Motor neuron (in vitro differentiated cells): ENCODE measurements around the gene CNDP1. TPM values are rescaled to one million over a fixed set of nuclear protein-coding genes. Genes with fewer than 3 reads are reported as not detected.

Experiments
- ATAC-seq, 8 experiments: fragments of 200-7000 bp; cut with Tn5 transposase; replicated peaks in 6 of 8; 2 replicates each; pipeline ENCODE4 v1.8.0; 2021; ENCODE audit warnings: mild to moderate bottlenecking in 8 of 8, moderate library complexity in 8 of 8
- H3K27ac ChIP-seq, 2 donors: fragments of 250-450 bp; sonication (Bioruptor Pico); 2 replicates each; pipeline ENCODE4 v1.9.0; 2021; ENCODE audit warnings: antibody characterized with exemption in 2 of 2, mild to moderate bottlenecking in 2 of 2, moderate library complexity in 1 of 2
- H3K4me1 ChIP-seq, 2 donors: fragments of 250-450 bp; sonication (Bioruptor Pico); replicated peaks in 1 of 2; 2 replicates each; pipeline ENCODE4 v1.6.1; 2021; ENCODE audit warnings: antibody characterized with exemption in 2 of 2, mild to moderate bottlenecking in 2 of 2, moderate library complexity in 1 of 2
- H3K4me3 ChIP-seq, 5 donors: fragments of 250-450 bp; sonication (Bioruptor Pico); 2 replicates each; pipeline ENCODE4 v1.9.0; 2021; ENCODE audit warnings: antibody characterized with exemption in 5 of 5, mild to moderate bottlenecking in 5 of 5, moderate library complexity in 4 of 5
- WGBS, 10 experiments: fragments of 450-650 bp; shearing (Covaris generic); methylation state at CpG; one replicate each; pipeline ENCODE4 v1.0.0; 2022; 5-methylcytosine and 5-hydroxymethylcytosine counted together
- in situ Hi-C, 9 experiments: fragments of 400-800 bp; cut with MboI; loops; one replicate each; pipeline ENCODE4 v1.15.0; 2021; ENCODE audit warnings: low sequenced_read_pairs in 9 of 9, low pct_unique_long_range_greater_than_20kb in 2 of 9; ENCODE audit not compliant: unreplicated experiment in 9 of 9
- total RNA-seq, 8 experiments: library from RNA; unstranded; fragments of 300-600 nt; gene quantifications; 2 replicates each; pipeline versions ENCODE4 v1.2.3 to v1.2.4, GENCODE V29; 2022

Gene CNDP1
- total RNA-seq = under 1 TPM in 7 of 8 experiments, not detected in 1; 0.08 to 0.57 (median 0.20) TPM

- 20 to 100% (median 75%) methylated on average over 1 to 14 of the region's 21 CpGs for WGBS, 10 experiments
- no peak within 1 kb of the TSS for H3K27ac ChIP-seq
- H3K4me3 ChIP-seq = no peak within 1 kb of the TSS
- in situ Hi-C loops = no loop called here
- H3K4me1 ChIP-seq = no peaks in the 10 kb centered on the region
- no peak for ATAC-seq
These were observed at the start of gene CNDP1 for GRCh38 chr18:74534150-74534969. Gene CNDP1 (plus strand): TSS chr18:74534500. CDS start chr18:74534668, 168 bp downstream.

GRCh38 chr18:74486119-74486849, 48.0 kb upstream of the CNDP1 start:
- peak in 5 of 8 experiments; percentile 32 to 88 (median 62) for ATAC-seq
- Histone ChIP-seq H3K27ac (no peak overlapping the region), H3K4me1 (peaks cover 0 to 14% of the 10 kb centered on the region in 2 donors), H3K4me3 (no peak overlapping the region)
- in situ Hi-C loops = loop anchor here in 4 of 9 experiments (25.0 kb wide), 2 partner anchors 124 to 299 kb away; no protein-coding TSS in a partner anchor
- WGBS, 10 experiments = 14 to 100% (median 62%) methylated on average over 1 to 6 of the region's 15 CpGs; no CpG with 5 or more reads in 3 of the 10 experiments

- no peak for ATAC-seq
- WGBS, 10 experiments = 40 to 100% (median 95%) methylated on average over 1 to 4 of the region's 8 CpGs; no CpG with 5 or more reads in 5 of the 10 experiments
- no peak overlapping the region for H3K27ac ChIP-seq
- in situ Hi-C loops = loop anchor here in 4 of 9 experiments (25.0 kb wide), 2 partner anchors 126 to 301 kb away; no protein-coding TSS in a partner anchor
- H3K4me3 ChIP-seq = no peak overlapping the region
- H3K4me1 ChIP-seq = peaks cover 0 to 14% of the 10 kb centered on the region in 2 donors
These were observed 45.9 kb upstream of the CNDP1 start for GRCh38 chr18:74488354-74488753.

GRCh38 chr18:74488864-74489263, 45.4 kb upstream of the CNDP1 start:
- in situ Hi-C loops = loop anchor here in 4 of 9 experiments (25.0 kb wide), 2 partner anchors 127 to 302 kb away; no protein-coding TSS in a partner anchor
- Histone ChIP-seq H3K27ac (no peak overlapping the region), H3K4me1 (peaks cover 0 to 14% of the 10 kb centered on the region in 2 donors), H3K4me3 (no peak overlapping the region)
- WGBS, 10 experiments = 53 to 100% (median 89%) methylated on average over 1 to 8 of the region's 8 CpGs; no CpG with 5 or more reads in 1 of the 10 experiments
- no peak for ATAC-seq

- Histone ChIP-seq H3K27ac (no peak overlapping the region), H3K4me1 (peaks cover 0 to 14% of the 10 kb centered on the region in 2 donors), H3K4me3 (no peak overlapping the region)
- 0 to 88% (median 72%) methylated on average over 1 to 5 of the region's 7 CpGs; no CpG with 5 or more reads in 3 of the 10 experiments for WGBS, 10 experiments
- ATAC-seq = peak in 2 of 8 experiments; percentile 36 to 53
- in situ Hi-C loops = loop anchor here in 4 of 9 experiments (10.0 to 25.0 kb wide), 3 partner anchors 127 to 302 kb away; no protein-coding TSS in a partner anchor
These were observed 44.6 kb upstream of the CNDP1 start for GRCh38 chr18:74489676-74490075.

GRCh38 chr18:74492259-74492658, 42.0 kb upstream of the CNDP1 start:
- Histone ChIP-seq H3K4me3 (no peak overlapping the region), H3K4me1 (peaks cover 0 to 3% of the 10 kb centered on the region in 2 donors), H3K27ac (no peak overlapping the region)
- in situ Hi-C loops = loop anchor here in 4 of 9 experiments (10.0 to 25.0 kb wide), 3 partner anchors 130 to 305 kb away; no protein-coding TSS in a partner anchor
- ATAC-seq = no peak
- WGBS, 10 experiments = 29 to 100% methylated on average over 1 of the region's 3 CpGs; no CpG with 5 or more reads in 8 of the 10 experiments

GRCh38 chr18:74493689-74494088, 40.6 kb upstream of the CNDP1 start:
- ATAC-seq = no peak
- in situ Hi-C loops = loop anchor here in 4 of 9 experiments (10.0 to 25.0 kb wide), 3 partner anchors 131 to 306 kb away; no protein-coding TSS in a partner anchor
- Histone ChIP-seq H3K27ac (no peak overlapping the region), H3K4me1 (peaks cover 0 to 6% of the 10 kb centered on the region in 2 donors), H3K4me3 (no peak overlapping the region)
- WGBS, 10 experiments = 60 to 67% methylated on average over 1 of the region's 1 CpG; no CpG with 5 or more reads in 8 of the 10 experiments

GRCh38 chr18:74494514-74494913, 39.8 kb upstream of the CNDP1 start:
- 0 to 100% (median 74%) methylated on average over 1 of the region's 1 CpG; no CpG with 5 or more reads in 2 of the 10 experiments for WGBS, 10 experiments
- peaks cover 0 to 6% of the 10 kb centered on the region in 2 donors for H3K4me1 ChIP-seq
- ATAC-seq = no peak
- no peak overlapping the region for H3K27ac ChIP-seq
- in situ Hi-C loops = loop anchor here in 4 of 9 experiments (10.0 to 25.0 kb wide), 3 partner anchors 132 to 307 kb away; no protein-coding TSS in a partner anchor
- H3K4me3 ChIP-seq = no peak overlapping the region

GRCh38 chr18:74495581-74496507, 38.5 kb upstream of the CNDP1 start, which contains the start of gene CNDP2:
Gene CNDP2 (plus strand): TSS chr18:74496363. CDS start chr18:74499974, 3,611 bp downstream.
- peak within 1 kb of the TSS; percentile 64 to 81 (median 74) for H3K4me3 ChIP-seq
- peak; percentile 73 to 88 (median 86) for ATAC-seq
- peaks cover 0 to 6% of the 10 kb centered on the region in 2 donors for H3K4me1 ChIP-seq
- in situ Hi-C loops = loop anchor here in 4 of 9 experiments (10.0 to 25.0 kb wide), 3 partner anchors 134 to 309 kb away; no protein-coding TSS in a partner anchor
- 0 to 3% (median 0%) methylated on average over 1 to 13 of the region's 71 CpGs; no CpG with 5 or more reads in 1 of the 10 experiments for WGBS, 10 experiments
- peak within 1 kb of the TSS; percentile 91 to 96 for H3K27ac ChIP-seq

GRCh38 chr18:74496508-74497323, 37.6 kb upstream of the CNDP1 start:
- peak; percentile 52 to 69 (median 62) for ATAC-seq
- WGBS, 10 experiments = 0 to 26% (median 7%) methylated on average over 1 to 7 of the region's 48 CpGs; no CpG with 5 or more reads in 3 of the 10 experiments
- Histone ChIP-seq H3K4me1 (peaks cover 0 to 6% of the 10 kb centered on the region in 2 donors), H3K27ac (peak overlapping the region; percentile 91 to 96), H3K4me3 (peak overlapping the region; percentile 64 to 81 (median 74))
- in situ Hi-C loops = loop anchor here in 4 of 9 experiments (10.0 to 25.0 kb wide), 3 partner anchors 134 to 309 kb away; no protein-coding TSS in a partner anchor

- Histone ChIP-seq H3K27ac (peak overlapping the region; percentile 91 to 96), H3K4me1 (peaks cover 0 to 6% of the 10 kb centered on the region in 2 donors), H3K4me3 (peak overlapping the region; percentile 64 to 81 (median 74))
- no peak for ATAC-seq
- in situ Hi-C loops = loop anchor here in 4 of 9 experiments (10.0 to 25.0 kb wide), 3 partner anchors 135 to 310 kb away; no protein-coding TSS in a partner anchor
- WGBS, 10 experiments = 64 to 100% (median 84%) methylated on average over 1 to 6 of the region's 8 CpGs; no CpG with 5 or more reads in 2 of the 10 experiments
These were observed 37.0 kb upstream of the CNDP1 start for GRCh38 chr18:74497324-74497676.
